ENCODE results near the gene DNAH3.

DNA sequence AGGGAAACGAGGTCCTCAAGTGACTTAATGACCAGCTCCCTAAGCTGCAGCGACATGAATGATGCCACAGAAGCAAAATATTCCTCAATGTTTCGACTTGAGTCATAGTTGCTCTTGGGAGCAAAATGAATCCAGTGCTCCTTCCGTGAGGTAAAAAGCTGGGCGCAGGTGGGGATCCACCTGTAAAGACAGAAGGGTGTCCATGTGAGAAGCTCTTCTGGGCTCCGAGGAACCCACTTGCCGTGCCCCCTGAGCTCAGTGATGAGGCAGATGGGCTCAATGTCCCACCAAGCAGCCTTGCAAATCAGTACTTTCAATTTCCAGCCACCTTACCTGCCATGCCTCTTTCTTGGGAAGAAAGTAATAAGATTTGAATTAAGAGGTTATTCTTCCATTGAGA lies 25.5 kb downstream of the DNAH3 start:
- TF ChIP-seq RARB (CRISPR knock-in tag; IDR thresholded peaks at IDR 0.05) (no peak), CHD2 (IDR thresholded peaks at IDR 0.05; ENCODE audit: low read length, partially characterized antibody) (no peak), MAZ (IDR thresholded peaks at IDR 0.05; ENCODE audit: borderline replicate concordance, low read depth, low read length) (no peak), MAFK (IDR thresholded peaks at IDR 0.05; ENCODE audit: partially characterized antibody) (no peak), JUNB (IDR thresholded peaks at IDR 0.05) (no peak), NFE2L2 (conservative IDR thresholded peaks at IDR 0.05; ENCODE audit: low read length) (no peak), CEBPB (IDR thresholded peaks at IDR 0.05) (no peak), CHD4 (IDR thresholded peaks at IDR 0.05; ENCODE audit: borderline replicate concordance) (no peak)
- TF ChIP-seq, protein P1, sequence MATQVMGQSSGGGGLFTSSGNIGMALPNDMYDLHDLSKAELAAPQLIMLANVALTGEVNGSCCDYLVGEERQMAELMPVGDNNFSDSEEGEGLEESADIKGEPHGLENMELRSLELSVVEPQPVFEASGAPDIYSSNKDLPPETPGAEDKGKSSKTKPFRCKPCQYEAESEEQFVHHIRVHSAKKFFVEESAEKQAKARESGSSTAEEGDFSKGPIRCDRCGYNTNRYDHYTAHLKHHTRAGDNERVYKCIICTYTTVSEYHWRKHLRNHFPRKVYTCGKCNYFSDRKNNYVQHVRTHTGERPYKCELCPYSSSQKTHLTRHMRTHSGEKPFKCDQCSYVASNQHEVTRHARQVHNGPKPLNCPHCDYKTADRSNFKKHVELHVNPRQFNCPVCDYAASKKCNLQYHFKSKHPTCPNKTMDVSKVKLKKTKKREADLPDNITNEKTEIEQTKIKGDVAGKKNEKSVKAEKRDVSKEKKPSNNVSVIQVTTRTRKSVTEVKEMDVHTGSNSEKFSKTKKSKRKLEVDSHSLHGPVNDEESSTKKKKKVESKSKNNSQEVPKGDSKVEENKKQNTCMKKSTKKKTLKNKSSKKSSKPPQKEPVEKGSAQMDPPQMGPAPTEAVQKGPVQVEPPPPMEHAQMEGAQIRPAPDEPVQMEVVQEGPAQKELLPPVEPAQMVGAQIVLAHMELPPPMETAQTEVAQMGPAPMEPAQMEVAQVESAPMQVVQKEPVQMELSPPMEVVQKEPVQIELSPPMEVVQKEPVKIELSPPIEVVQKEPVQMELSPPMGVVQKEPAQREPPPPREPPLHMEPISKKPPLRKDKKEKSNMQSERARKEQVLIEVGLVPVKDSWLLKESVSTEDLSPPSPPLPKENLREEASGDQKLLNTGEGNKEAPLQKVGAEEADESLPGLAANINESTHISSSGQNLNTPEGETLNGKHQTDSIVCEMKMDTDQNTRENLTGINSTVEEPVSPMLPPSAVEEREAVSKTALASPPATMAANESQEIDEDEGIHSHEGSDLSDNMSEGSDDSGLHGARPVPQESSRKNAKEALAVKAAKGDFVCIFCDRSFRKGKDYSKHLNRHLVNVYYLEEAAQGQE (IDR thresholded peaks at IDR 0.05), result no peak
- TF ChIP-seq, protein P2, sequence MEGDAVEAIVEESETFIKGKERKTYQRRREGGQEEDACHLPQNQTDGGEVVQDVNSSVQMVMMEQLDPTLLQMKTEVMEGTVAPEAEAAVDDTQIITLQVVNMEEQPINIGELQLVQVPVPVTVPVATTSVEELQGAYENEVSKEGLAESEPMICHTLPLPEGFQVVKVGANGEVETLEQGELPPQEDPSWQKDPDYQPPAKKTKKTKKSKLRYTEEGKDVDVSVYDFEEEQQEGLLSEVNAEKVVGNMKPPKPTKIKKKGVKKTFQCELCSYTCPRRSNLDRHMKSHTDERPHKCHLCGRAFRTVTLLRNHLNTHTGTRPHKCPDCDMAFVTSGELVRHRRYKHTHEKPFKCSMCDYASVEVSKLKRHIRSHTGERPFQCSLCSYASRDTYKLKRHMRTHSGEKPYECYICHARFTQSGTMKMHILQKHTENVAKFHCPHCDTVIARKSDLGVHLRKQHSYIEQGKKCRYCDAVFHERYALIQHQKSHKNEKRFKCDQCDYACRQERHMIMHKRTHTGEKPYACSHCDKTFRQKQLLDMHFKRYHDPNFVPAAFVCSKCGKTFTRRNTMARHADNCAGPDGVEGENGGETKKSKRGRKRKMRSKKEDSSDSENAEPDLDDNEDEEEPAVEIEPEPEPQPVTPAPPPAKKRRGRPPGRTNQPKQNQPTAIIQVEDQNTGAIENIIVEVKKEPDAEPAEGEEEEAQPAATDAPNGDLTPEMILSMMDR (IDR thresholded peaks at IDR 0.05), result no peak
